Breast epithelium (tissue), 4 donors: ENCODE data around the gene SFMBT2. TPM values are rescaled to one million over a fixed set of nuclear protein-coding genes. Genes with fewer than 3 reads are reported as not detected.

Experiments used
- DNase-seq, 2 donors: peaks; one replicate each; pipeline ENCODE4 v3.0.0-alpha.2; 2019; ENCODE audit warnings: low spot score in 2 of 2
- H3K27ac ChIP-seq, 2 donors: fragments of 200-600 bp; sonication (generic) in 1 of 2; one replicate each; pipeline ENCODE4 v1.5.1; 2016 to 2019; ENCODE audit warnings: mild to moderate bottlenecking in 1 of 2
- H3K27me3 ChIP-seq, 2 donors: fragments of 200-600 bp; sonication (generic) in 1 of 2; one replicate each; pipeline versions ENCODE4 v1.5.1 to v1.6.0; 2017 to 2019; ENCODE audit warnings: control low read depth in 1 of 2, mild to moderate bottlenecking in 1 of 2
- H3K36me3 ChIP-seq: fragments of 200-600 bp; one replicate; pipeline ENCODE4 v1.5.1; 2019
- H3K4me1 ChIP-seq, 2 donors: fragments of 200-600 bp; sonication (generic); one replicate each; pipeline ENCODE4 v1.5.1; 2016 to 2019; ENCODE audit warnings: control low read depth in 1 of 2
- H3K4me3 ChIP-seq, 3 donors: fragments of 200-600 bp; sonication (generic); 1 replicate in 2 of 3; 2 replicates in 1 of 3; pipeline ENCODE4 v1.5.1; 2016 to 2019; ENCODE audit warnings: mild to moderate bottlenecking in 3 of 3, moderate library complexity in 2 of 3
- H3K9me3 ChIP-seq, 2 donors: fragments of 200-600 bp; sonication (generic) in 1 of 2; one replicate each; pipeline ENCODE4 v1.5.1; 2016 to 2019; ENCODE audit warnings: control low read depth in 1 of 2
- CTCF ChIP-seq, 3 donors: fragments of 450-650 bp; IDR thresholded peaks; one replicate each; pipeline ENCODE4 v1.5.1; 2016 to 2017; ENCODE audit warnings: antibody characterized with exemption in 3 of 3, mild to moderate bottlenecking in 3 of 3, moderate library complexity in 3 of 3
- POLR2A ChIP-seq: fragments of 450-650 bp; IDR thresholded peaks from one replicate; pipeline ENCODE4 v1.6.1; 2016; ENCODE audit warnings: antibody characterized with exemption, mild to moderate bottlenecking, moderate library complexity
- POLR2AphosphoS5 ChIP-seq, 3 donors: sonication (generic); formaldehyde crosslinking; IDR thresholded peaks; one replicate each; pipeline ENCODE4 v1.6.1; 2017; ENCODE audit warnings: antibody characterized with exemption in 3 of 3
- intact Hi-C: fragments of 100-400 bp; cut with DNase I; formaldehyde crosslinking; loops from one replicate; pipeline ENCODE4 v1.15.1; 2023; ENCODE audit warnings: low total_unique reads
- total RNA-seq, 3 donors: library from RNA; depleted of rRNA; stranded (reverse); fragments of >200 nt; gene quantifications; one replicate each; pipeline ENCODE4 v1.1.0, GENCODE V29; 2016

Gene SFMBT2
- total RNA-seq, 3 donors from 2014 or later, result 3.5 to 32.8 (median 22.8) TPM

GRCh38 chr10:7417103-7417623, 6.3 kb upstream of the SFMBT2 start:
- peaks cover 3 to 6% of the 10 kb centered on the region in 2 donors for H3K4me1 ChIP-seq
- H3K9me3 ChIP-seq, result no peaks in the 10 kb centered on the region
- H3K4me3 ChIP-seq, result no peak overlapping the region
- DNase-seq, result no peak
- peak in 2 of 3 donors; percentile 43 for TF ChIP-seq CTCF (IDR thresholded peaks at IDR 0.05)
- TF ChIP-seq POLR2AphosphoS5 (IDR thresholded peaks at IDR 0.05), result no peak
- peaks cover 0 to 9% of the 10 kb centered on the region in 2 donors for H3K27me3 ChIP-seq
- no peaks in the 10 kb centered on the region for H3K36me3 ChIP-seq
- intact Hi-C loops, result no loop called here
- no peak overlapping the region for H3K27ac ChIP-seq

- H3K27me3 ChIP-seq, result peaks cover 0 to 17% of the 10 kb centered on the region in 2 donors
- DNase-seq, result no peak
- H3K4me1 ChIP-seq, result peaks cover 6 to 8% of the 10 kb centered on the region in 2 donors
- no peaks in the 10 kb centered on the region for H3K9me3 ChIP-seq
- intact Hi-C loops, result loop anchor here (5.0 kb wide), 2 partner anchors 162 to 1447 kb away; no protein-coding TSS in a partner anchor
- H3K27ac ChIP-seq, result no peak overlapping the region
- no peaks in the 10 kb centered on the region for H3K36me3 ChIP-seq
- H3K4me3 ChIP-seq, result no peak overlapping the region
- no peak for TF ChIP-seq CTCF (IDR thresholded peaks at IDR 0.05)
- no peak for TF ChIP-seq POLR2AphosphoS5 (IDR thresholded peaks at IDR 0.05)
- TF ChIP-seq POLR2A, result no peak
These were observed 3.9 kb upstream of the SFMBT2 start for GRCh38 chr10:7414766-7415165.

GRCh38 chr10:7412928-7413282, 2.1 kb upstream of the SFMBT2 start:
- TF ChIP-seq POLR2A, result no peak
- TF ChIP-seq POLR2AphosphoS5 (IDR thresholded peaks at IDR 0.05), result no peak
- no peak for TF ChIP-seq CTCF (IDR thresholded peaks at IDR 0.05)
- intact Hi-C loops, result loop anchor here (5.0 kb wide), 2 partner anchors 161 to 1446 kb away; no protein-coding TSS in a partner anchor
- no peaks in the 10 kb centered on the region for H3K36me3 ChIP-seq
- no peak overlapping the region for H3K27ac ChIP-seq
- H3K9me3 ChIP-seq, result no peaks in the 10 kb centered on the region
- DNase-seq, result no peak
- peaks cover 0 to 17% of the 10 kb centered on the region in 2 donors for H3K27me3 ChIP-seq
- H3K4me1 ChIP-seq, result peaks cover 8 to 9% of the 10 kb centered on the region in 2 donors
- H3K4me3 ChIP-seq, result peak overlapping the region; percentile 23 to 90 (median 78)

- peak overlapping the region; percentile 23 to 90 (median 78) for H3K4me3 ChIP-seq
- H3K4me1 ChIP-seq, result peaks cover 8 to 12% of the 10 kb centered on the region in 2 donors
- H3K27ac ChIP-seq, result no peak overlapping the region
- intact Hi-C loops, result loop anchor here (5.0 kb wide), 2 partner anchors 160 to 1445 kb away; no protein-coding TSS in a partner anchor
- H3K36me3 ChIP-seq, result no peaks in the 10 kb centered on the region
- DNase-seq, result peak in 1 of 2 donors; percentile 73
- no peaks in the 10 kb centered on the region for H3K9me3 ChIP-seq
- H3K27me3 ChIP-seq, result peaks cover 0 to 17% of the 10 kb centered on the region in 2 donors
- TF ChIP-seq POLR2A (no peak), CTCF (IDR thresholded peaks at IDR 0.05) (no peak), POLR2AphosphoS5 (IDR thresholded peaks at IDR 0.05) (no peak)
These were observed 1.5 kb upstream of the SFMBT2 start for GRCh38 chr10:7412237-7412927.

GRCh38 chr10:7411671-7412128, 866 bp upstream of the SFMBT2 start:
- Histone ChIP-seq H3K4me1 (peaks cover 8 to 12% of the 10 kb centered on the region in 2 donors), H3K9me3 (no peaks in the 10 kb centered on the region), H3K4me3 (peak overlapping the region; percentile 65 to 90 (median 78)), H3K27ac (no peak overlapping the region), H3K27me3 (peaks cover 0 to 17% of the 10 kb centered on the region in 2 donors), H3K36me3 (no peaks in the 10 kb centered on the region)
- intact Hi-C loops, result loop anchor here (5.0 kb wide), 2 partner anchors 159 to 1444 kb away; no protein-coding TSS in a partner anchor
- DNase-seq, result no peak
- TF ChIP-seq POLR2AphosphoS5 (IDR thresholded peaks at IDR 0.05) (no peak), CTCF (IDR thresholded peaks at IDR 0.05) (no peak), POLR2A (no peak)
